ENCODE data around the gene RNF20.

Gene RNF20

GRCh38 chr9:101509572-101509971 lies 24.1 kb upstream of the RNF20 start:
- TF ChIP-seq EZH2phosphoT487 (IDR thresholded peaks at IDR 0.05; ENCODE audit: borderline replicate concordance) (no peak), CTCF (conservative IDR thresholded peaks at IDR 0.05; ENCODE audit: low read length) (no peak)

GRCh38 chr9:101510459-101510858 lies 23.2 kb upstream of the RNF20 start:
- Histone ChIP-seq H3K4me2 (ENCODE audit: low read depth, low read length, poor library complexity, severe bottlenecking) (no peak overlapping the region), H3K4me3 (ENCODE audit: low read length, poor library complexity, severe bottlenecking) (no peak overlapping the region)
- no peak for TF ChIP-seq EZH2phosphoT487 (IDR thresholded peaks at IDR 0.05; ENCODE audit: borderline replicate concordance)
- no peak for TF ChIP-seq CTCF (conservative IDR thresholded peaks at IDR 0.05; ENCODE audit: low read length)

More at GRCh38 chr9:101509572-101509971, 24.1 kb upstream of the RNF20 start:
- no peaks in the 10 kb centered on the region for H3F3A ChIP-seq (ENCODE audit: low read depth)
- no peak overlapping the region for H3K9ac ChIP-seq (ENCODE audit: low read depth, low read length, poor library complexity, severe bottlenecking)
- no peaks in the 10 kb centered on the region for H3K4me1 ChIP-seq (ENCODE audit: insufficient read depth, low read length, poor library complexity, severe bottlenecking)
- no peaks in the 10 kb centered on the region for H3K27me3 ChIP-seq (ENCODE audit: insufficient read depth, low read length, poor library complexity, severe bottlenecking)
- H2AFZ ChIP-seq (ENCODE audit: low read length): no peak overlapping the region
- no peak overlapping the region for H3K4me2 ChIP-seq (ENCODE audit: low read depth, low read length, poor library complexity, severe bottlenecking)
- H3K36me3 ChIP-seq (ENCODE audit: insufficient read depth, low read length): no peaks in the 10 kb centered on the region
- H3K9me2 ChIP-seq (replicated peaks; ENCODE audit: low read depth, low read length): no peaks in the 10 kb centered on the region
- H3K4me3 ChIP-seq (ENCODE audit: low read length, poor library complexity, severe bottlenecking): no peak overlapping the region
- H4K20me1 ChIP-seq (ENCODE audit: insufficient read depth, low read length, poor library complexity, severe bottlenecking): no peaks in the 10 kb centered on the region
- H3K9me3 ChIP-seq (ENCODE audit: insufficient read depth, low read depth, low read length): no peaks in the 10 kb centered on the region
- no peaks in the 10 kb centered on the region for H3K79me2 ChIP-seq (ENCODE audit: insufficient read depth, low read length)

GRCh38 chr9:101511009-101511408 lies 22.6 kb upstream of the RNF20 start:
- Histone ChIP-seq H3K27me3 (ENCODE audit: insufficient read depth, low read length, poor library complexity, severe bottlenecking) (no peaks in the 10 kb centered on the region), H3K79me2 (ENCODE audit: insufficient read depth, low read length) (no peaks in the 10 kb centered on the region), H4K20me1 (ENCODE audit: insufficient read depth, low read length, poor library complexity, severe bottlenecking) (no peaks in the 10 kb centered on the region), H3K9me3 (ENCODE audit: insufficient read depth, low read depth, low read length) (no peaks in the 10 kb centered on the region), H2AFZ (ENCODE audit: low read length) (no peak overlapping the region), H3K9ac (ENCODE audit: low read depth, low read length, poor library complexity, severe bottlenecking) (no peak overlapping the region), H3F3A (ENCODE audit: low read depth) (no peaks in the 10 kb centered on the region), H3K4me3 (ENCODE audit: low read length, poor library complexity, severe bottlenecking) (no peak overlapping the region), H3K9me2 (replicated peaks; ENCODE audit: low read depth, low read length) (no peaks in the 10 kb centered on the region), H3K36me3 (ENCODE audit: insufficient read depth, low read length) (no peaks in the 10 kb centered on the region), H3K4me2 (ENCODE audit: low read depth, low read length, poor library complexity, severe bottlenecking) (no peak overlapping the region), H3K4me1 (ENCODE audit: insufficient read depth, low read length, poor library complexity, severe bottlenecking) (no peaks in the 10 kb centered on the region)
- no peak for TF ChIP-seq EZH2phosphoT487 (IDR thresholded peaks at IDR 0.05; ENCODE audit: borderline replicate concordance)
- no peak for TF ChIP-seq CTCF (conservative IDR thresholded peaks at IDR 0.05; ENCODE audit: low read length)

More at GRCh38 chr9:101510459-101510858, 23.2 kb upstream of the RNF20 start:
- no peak overlapping the region for H3K9ac ChIP-seq (ENCODE audit: low read depth, low read length, poor library complexity, severe bottlenecking)
- no peaks in the 10 kb centered on the region for H3K36me3 ChIP-seq (ENCODE audit: insufficient read depth, low read length)
- no peaks in the 10 kb centered on the region for H3K9me3 ChIP-seq (ENCODE audit: insufficient read depth, low read depth, low read length)
- H2AFZ ChIP-seq (ENCODE audit: low read length): no peak overlapping the region
- no peaks in the 10 kb centered on the region for H3K4me1 ChIP-seq (ENCODE audit: insufficient read depth, low read length, poor library complexity, severe bottlenecking)
- no peaks in the 10 kb centered on the region for H3K27me3 ChIP-seq (ENCODE audit: insufficient read depth, low read length, poor library complexity, severe bottlenecking)
- H4K20me1 ChIP-seq (ENCODE audit: insufficient read depth, low read length, poor library complexity, severe bottlenecking): no peaks in the 10 kb centered on the region
- no peaks in the 10 kb centered on the region for H3K9me2 ChIP-seq (replicated peaks; ENCODE audit: low read depth, low read length)
- H3F3A ChIP-seq (ENCODE audit: low read depth): no peaks in the 10 kb centered on the region
- H3K79me2 ChIP-seq (ENCODE audit: insufficient read depth, low read length): no peaks in the 10 kb centered on the region
